ENCODE results near the gene GPC5. TPM values are rescaled to one million over a fixed set of nuclear protein-coding genes. Genes with fewer than 3 reads are reported as not detected.
"Not testable (repeated sequence)": the region's sequence is repeated elsewhere in the genome, so short reads cannot be mapped to it uniquely, and the experiment has no call there.

Gene GPC5
- total and polyA plus RNA-seq, 2 donors (not counting 3 experiments of a cell fraction or from before 2014, with no cell fraction given) = 0.59 to 0.97 TPM

GRCh38 chr13:91426913-91427312 is 28.5 kb downstream of the GPC5 start:
- Histone ChIP-seq H3K36me3 (ENCODE audit: control insufficient read depth in 2 of 2, extremely low read depth in 1 of 2, insufficient read depth in 2 of 2, low read length in 2 of 2) (no peaks in the 10 kb centered on the region), H3K9ac (replicated peaks; ENCODE audit: extremely low read depth, insufficient read depth, low read length) (no peak overlapping the region), H3K9me1 (replicated peaks; ENCODE audit: control insufficient read depth, extremely low read depth, insufficient read depth, low read length) (no peaks in the 10 kb centered on the region), H3K9me3 (replicated peaks; ENCODE audit: control insufficient read depth, insufficient read depth, low read length) (no peaks in the 10 kb centered on the region), H3K27me3 (ENCODE audit: control insufficient read depth in 2 of 2, insufficient read depth in 2 of 2, low read length in 2 of 2) (no peaks in the 10 kb centered on the region), H3K4me2 (ENCODE audit: insufficient read depth, low read length) (no peak overlapping the region), H2AFZ (ENCODE audit: low read depth, low read length) (no peak overlapping the region), H3K27ac (ENCODE audit: insufficient read depth, low read depth, low read length) (no peak overlapping the region), H3K4me3 (replicated peaks in 1 of 3; ENCODE audit: insufficient read depth in 1 of 3, low read depth in 1 of 3, low read length in 3 of 3) (no peak overlapping the region), H3K4me1 (ENCODE audit: control insufficient read depth, extremely low read depth, insufficient read depth, low read length) (no peaks in the 10 kb centered on the region), H4K20me1 (replicated peaks; ENCODE audit: control insufficient read depth, extremely low read depth, insufficient read depth, low read length) (no peaks in the 10 kb centered on the region), H3K79me2 (ENCODE audit: control insufficient read depth, insufficient read depth, low read length) (no peaks in the 10 kb centered on the region)
- no TSS peak for BruUV-seq (replicated peaks)
- TF ChIP-seq MYC (IDR thresholded peaks at IDR 0.05; ENCODE audit: low read depth, low read length) (no peak), GATA2 (IDR thresholded peaks at IDR 0.05; ENCODE audit: insufficient read depth, insufficient read length, low read depth, low read length) (no peak), JUN (IDR thresholded peaks at IDR 0.05; ENCODE audit: borderline replicate concordance, insufficient read depth, insufficient read length, low read depth) (no peak), MAX (IDR thresholded peaks at IDR 0.05; ENCODE audit: insufficient read depth, insufficient read length) (no peak), FOS (IDR thresholded peaks at IDR 0.05; ENCODE audit: borderline replicate concordance, insufficient read depth, low read length) (no peak), EZH2 (IDR thresholded peaks at IDR 0.05; ENCODE audit: borderline replicate concordance, low read depth, low read length, severe bottlenecking) (no peak), POLR2A (IDR thresholded peaks at IDR 0.05; ENCODE audit: low read depth, low read length) (no peak), POLR2AphosphoS5 (IDR thresholded peaks at IDR 0.05; ENCODE audit: insufficient read depth, low read depth, low read length) (no peak)
- TF ChIP-seq, protein P1, sequence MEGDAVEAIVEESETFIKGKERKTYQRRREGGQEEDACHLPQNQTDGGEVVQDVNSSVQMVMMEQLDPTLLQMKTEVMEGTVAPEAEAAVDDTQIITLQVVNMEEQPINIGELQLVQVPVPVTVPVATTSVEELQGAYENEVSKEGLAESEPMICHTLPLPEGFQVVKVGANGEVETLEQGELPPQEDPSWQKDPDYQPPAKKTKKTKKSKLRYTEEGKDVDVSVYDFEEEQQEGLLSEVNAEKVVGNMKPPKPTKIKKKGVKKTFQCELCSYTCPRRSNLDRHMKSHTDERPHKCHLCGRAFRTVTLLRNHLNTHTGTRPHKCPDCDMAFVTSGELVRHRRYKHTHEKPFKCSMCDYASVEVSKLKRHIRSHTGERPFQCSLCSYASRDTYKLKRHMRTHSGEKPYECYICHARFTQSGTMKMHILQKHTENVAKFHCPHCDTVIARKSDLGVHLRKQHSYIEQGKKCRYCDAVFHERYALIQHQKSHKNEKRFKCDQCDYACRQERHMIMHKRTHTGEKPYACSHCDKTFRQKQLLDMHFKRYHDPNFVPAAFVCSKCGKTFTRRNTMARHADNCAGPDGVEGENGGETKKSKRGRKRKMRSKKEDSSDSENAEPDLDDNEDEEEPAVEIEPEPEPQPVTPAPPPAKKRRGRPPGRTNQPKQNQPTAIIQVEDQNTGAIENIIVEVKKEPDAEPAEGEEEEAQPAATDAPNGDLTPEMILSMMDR (IDR thresholded peaks at IDR 0.05; ENCODE audit: extremely low read depth in 1 of 2, insufficient read depth in 1 of 2, low read depth in 1 of 2, low read length in 2 of 2) = no peak
- dilution Hi-C loops (cut with MboI; ENCODE audit: extremely low pct_ligation_motif_present, low sequenced_read_pairs) (no loop called here), intact Hi-C loops (cut with micrococcal nuclease) (no loop called here)
- CTCF ChIA-PET = no interaction called here
- DNase-seq (ENCODE audit: low read depth, low spot score) (no peak), FAIRE-seq (no peak)
- POLR2A ChIA-PET = no interaction called here

GRCh38 chr13:91438674-91439073 is 40.3 kb downstream of the GPC5 start:
- H3K27me3 ChIP-seq (ENCODE audit: control insufficient read depth in 2 of 2, insufficient read depth in 2 of 2, low read length in 2 of 2); H3K9me3 ChIP-seq (replicated peaks; ENCODE audit: control insufficient read depth, insufficient read depth, low read length); intact Hi-C loops (cut with micrococcal nuclease); dilution Hi-C loops (cut with MboI; ENCODE audit: extremely low pct_ligation_motif_present, low sequenced_read_pairs); CTCF ChIA-PET; DNase-seq (ENCODE audit: low read depth, low spot score); POLR2A ChIA-PET; H4K20me1 ChIP-seq (replicated peaks; ENCODE audit: control insufficient read depth, extremely low read depth, insufficient read depth, low read length); H3K36me3 ChIP-seq (ENCODE audit: control insufficient read depth in 2 of 2, extremely low read depth in 1 of 2, insufficient read depth in 2 of 2, low read length in 2 of 2); FAIRE-seq; H3K79me2 ChIP-seq (ENCODE audit: control insufficient read depth, insufficient read depth, low read length); H3K9me1 ChIP-seq (replicated peaks; ENCODE audit: control insufficient read depth, extremely low read depth, insufficient read depth, low read length); H3K4me2 ChIP-seq (ENCODE audit: insufficient read depth, low read length); H3K4me1 ChIP-seq (ENCODE audit: control insufficient read depth, extremely low read depth, insufficient read depth, low read length); BruUV-seq (replicated peaks); H3K27ac ChIP-seq (ENCODE audit: insufficient read depth, low read depth, low read length); H3K4me3 ChIP-seq (replicated peaks in 1 of 3; ENCODE audit: insufficient read depth in 1 of 3, low read depth in 1 of 3, low read length in 3 of 3); H2AFZ ChIP-seq (ENCODE audit: low read depth, low read length); H3K9ac ChIP-seq (replicated peaks; ENCODE audit: extremely low read depth, insufficient read depth, low read length): not testable (repeated sequence)

Data from endothelial cell of umbilical vein (primary cell).